HepG2 (cell line): Measurements from ENCODE around the gene CREM. TPM values are rescaled to one million over a fixed set of nuclear protein-coding genes. Genes with fewer than 3 reads are reported as not detected.

Experiments
- ATF1 ChIP-seq: IDR thresholded peaks from 2 replicates; pipeline ENCODE4 v1.6.1; 2016; ENCODE audit warnings: mild to moderate bottlenecking, control low read depth
- BORCS8-MEF2B ChIP-seq: sonication (generic); formaldehyde crosslinking; IDR thresholded peaks from 2 replicates; pipeline ENCODE4 v1.8.0; 2022; ENCODE audit warnings: mild to moderate bottlenecking, missing genetic modification reagents
- ELF1 ChIP-seq: sonication (generic); formaldehyde crosslinking; IDR thresholded peaks from 2 replicates; pipeline ENCODE4 v1.4.0; 2020; ENCODE audit warnings: missing genetic modification reagents
- GABPA ChIP-seq, 2 experiments: IDR thresholded peaks; 2 replicates each; pipeline ENCODE4 v1.6.1; 2011 to 2016; ENCODE audit warnings: low read depth in 2 of 2, low read length in 1 of 2, missing biosample characterization in 1 of 2, missing genetic modification characterization in 1 of 2
- MEIS2 ChIP-seq: sonication (generic); formaldehyde crosslinking; IDR thresholded peaks from 2 replicates; pipeline ENCODE4 v1.9.0; 2021; ENCODE audit warnings: mild to moderate bottlenecking, missing genetic modification reagents
- MYPOP ChIP-seq: sonication (generic); formaldehyde crosslinking; IDR thresholded peaks from 2 replicates; pipeline ENCODE4 v1.8.1; 2023; ENCODE audit warnings: mild to moderate bottlenecking, moderate library complexity, missing genetic modification reagents
- NFYC ChIP-seq: IDR thresholded peaks from 2 replicates; pipeline ENCODE4 v1.6.1; 2016; ENCODE audit warnings: missing genetic modification reagents, missing compliant biosample characterization
- PITX1 ChIP-seq: sonication (generic); formaldehyde crosslinking; IDR thresholded peaks from 2 replicates; pipeline ENCODE4 v1.5.1; 2020; ENCODE audit warnings: mild to moderate bottlenecking, missing genetic modification reagents
- SIN3B ChIP-seq: fragments of 150-350 bp; IDR thresholded peaks from 2 replicates; pipeline ENCODE4 v1.6.1; 2014; ENCODE audit warnings: low read length
- ZBTB21 ChIP-seq: sonication (generic); formaldehyde crosslinking; IDR thresholded peaks from 2 replicates; pipeline ENCODE4 v1.4.0; 2020; ENCODE audit warnings: missing genetic modification reagents
- ZMAT3 ChIP-seq: sonication (generic); formaldehyde crosslinking; conservative IDR thresholded peaks from 2 replicates; pipeline ENCODE4 v1.7.0; 2021; ENCODE audit warnings: missing genetic modification reagents
- ZNF124 ChIP-seq: sonication (generic); formaldehyde crosslinking; IDR thresholded peaks from 2 replicates; pipeline ENCODE4 v1.4.0; 2020; ENCODE audit warnings: missing genetic modification reagents
- ZNF20 ChIP-seq: sonication (generic); formaldehyde crosslinking; IDR thresholded peaks from 2 replicates; pipeline ENCODE4 v1.4.0; 2020; ENCODE audit warnings: mild to moderate bottlenecking, moderate library complexity, missing genetic modification reagents
- ZNF510 ChIP-seq: sonication (generic); formaldehyde crosslinking; IDR thresholded peaks from 2 replicates; pipeline ENCODE4 v1.4.0; 2020; ENCODE audit warnings: low read depth, mild to moderate bottlenecking, missing genetic modification reagents
- ZNF543 ChIP-seq: sonication (generic); formaldehyde crosslinking; IDR thresholded peaks from 2 replicates; pipeline ENCODE4 v1.4.0; 2020; ENCODE audit warnings: mild to moderate bottlenecking, missing genetic modification reagents
- ZNF546 ChIP-seq: sonication (generic); formaldehyde crosslinking; conservative IDR thresholded peaks from 2 replicates; pipeline ENCODE4 v1.8.1; 2023; ENCODE audit warnings: mild to moderate bottlenecking, missing genetic modification reagents
- ZNF788 ChIP-seq: sonication (generic); formaldehyde crosslinking; IDR thresholded peaks from 2 replicates; pipeline ENCODE4 v1.5.0; 2020; ENCODE audit warnings: mild to moderate bottlenecking, missing genetic modification reagents, borderline replicate concordance
- polyA plus RNA-seq, 8 experiments: library from polyadenylated mRNA; depleted of rRNA in 3 of 8; stranded (reverse) in 7 of 8; unstranded in 1 of 8; fragments of >200 nt; fragmentation: Illumina TruSeq in 4 of 8; extraction: Trizol in 4 of 8; gene quantifications; 2 replicates each; pipeline versions ENCODE4 v1.2.1 to v1.2.3, GENCODE V29; 2011 to 2016; ENCODE audit warnings: low read depth in 4 of 8, missing spikeins in 1 of 8, mixed read lengths in 1 of 8; ENCODE audit not compliant: insufficient read depth in 1 of 8
- total RNA-seq, 5 experiments: library from RNA; depleted of rRNA; stranded (reverse); fragments of >200 nt; fragmentation: Illumina TruSeq; extraction: Trizol; gene quantifications; 2 replicates each; pipeline ENCODE4 v1.2.3, GENCODE V29; 2016; ENCODE audit warnings: low read depth in 1 of 5
- TF ChIP-seq, protein P1 (sequence below), 2 experiments: sonication (generic) in 1 of 2; formaldehyde crosslinking in 1 of 2; IDR thresholded peaks; 2 replicates each; pipeline versions ENCODE4 v1.4.0 to v1.6.1; 2016 to 2020; ENCODE audit warnings: borderline replicate concordance in 1 of 2, low read depth in 1 of 2, mild to moderate bottlenecking in 1 of 2, missing genetic modification reagents in 1 of 2
- TF ChIP-seq, protein P2 (sequence below): sonication (generic); formaldehyde crosslinking; IDR thresholded peaks from 2 replicates; pipeline ENCODE4 v1.5.1; 2020; ENCODE audit warnings: missing genetic modification reagents, mild to moderate bottlenecking, borderline replicate concordance

CREM gene
- total and polyA plus RNA-seq, 2 of the 13 experiments (the other 11 are each of a cell fraction or from before 2014, with no cell fraction given) = 21.3 to 25.4 TPM

GRCh38 chr10:35126530-35127288 is at the start of gene CREM (continued):
- TF ChIP-seq ZNF546 (CRISPR knock-in tag) (0 out of 2 replicates have a peak, but pooled peaks have one; percentile 48), GABPA (IDR thresholded peaks at IDR 0.05; ENCODE audit: low read depth, low read length) (peak; percentile 76), GABPA (CRISPR knock-in tag; IDR thresholded peaks at IDR 0.05; ENCODE audit: low read depth) (peak; percentile 90), ATF1 (CRISPR knock-in tag) (peak; percentile 81), ZMAT3 (peak; percentile 38; the same call in 1 of the 2 replicates), ZNF124 (CRISPR knock-in tag) (0 out of 2 replicates have a peak, but pooled peaks have one; percentile 36), NFYC (CRISPR knock-in tag) (no peak), PITX1 (CRISPR knock-in tag) (peak; percentile 44; the same call in 1 of the 2 replicates), ZNF20 (0 out of 2 replicates have a peak, but pooled peaks have one; percentile 53), ZNF510 (CRISPR knock-in tag) (peak; percentile 88), SIN3B (no peak), ZNF788 (CRISPR knock-in tag) (peak; percentile 72; the same call in 1 of the 2 replicates), ZNF543 (CRISPR knock-in tag) (peak; percentile 67), MEIS2 (CRISPR knock-in tag) (peak; percentile 72), BORCS8-MEF2B (CRISPR knock-in tag) (peak; percentile 71), ELF1 (CRISPR knock-in tag) (peak; percentile 80), MYPOP (0 out of 2 replicates have a peak, but pooled peaks have one; percentile 50), ZBTB21 (CRISPR knock-in tag) (peak; percentile 94)
- TF ChIP-seq, protein P1, sequence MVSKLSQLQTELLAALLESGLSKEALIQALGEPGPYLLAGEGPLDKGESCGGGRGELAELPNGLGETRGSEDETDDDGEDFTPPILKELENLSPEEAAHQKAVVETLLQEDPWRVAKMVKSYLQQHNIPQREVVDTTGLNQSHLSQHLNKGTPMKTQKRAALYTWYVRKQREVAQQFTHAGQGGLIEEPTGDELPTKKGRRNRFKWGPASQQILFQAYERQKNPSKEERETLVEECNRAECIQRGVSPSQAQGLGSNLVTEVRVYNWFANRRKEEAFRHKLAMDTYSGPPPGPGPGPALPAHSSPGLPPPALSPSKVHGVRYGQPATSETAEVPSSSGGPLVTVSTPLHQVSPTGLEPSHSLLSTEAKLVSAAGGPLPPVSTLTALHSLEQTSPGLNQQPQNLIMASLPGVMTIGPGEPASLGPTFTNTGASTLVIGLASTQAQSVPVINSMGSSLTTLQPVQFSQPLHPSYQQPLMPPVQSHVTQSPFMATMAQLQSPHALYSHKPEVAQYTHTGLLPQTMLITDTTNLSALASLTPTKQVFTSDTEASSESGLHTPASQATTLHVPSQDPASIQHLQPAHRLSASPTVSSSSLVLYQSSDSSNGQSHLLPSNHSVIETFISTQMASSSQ (IDR thresholded peaks at IDR 0.05; ENCODE audit: low read depth) = no peak
- TF ChIP-seq, protein P1 (CRISPR knock-in tag; IDR thresholded peaks at IDR 0.05; ENCODE audit: borderline replicate concordance) = peak; percentile 76; the same call in 1 of the 2 replicates
- TF ChIP-seq, protein P2, sequence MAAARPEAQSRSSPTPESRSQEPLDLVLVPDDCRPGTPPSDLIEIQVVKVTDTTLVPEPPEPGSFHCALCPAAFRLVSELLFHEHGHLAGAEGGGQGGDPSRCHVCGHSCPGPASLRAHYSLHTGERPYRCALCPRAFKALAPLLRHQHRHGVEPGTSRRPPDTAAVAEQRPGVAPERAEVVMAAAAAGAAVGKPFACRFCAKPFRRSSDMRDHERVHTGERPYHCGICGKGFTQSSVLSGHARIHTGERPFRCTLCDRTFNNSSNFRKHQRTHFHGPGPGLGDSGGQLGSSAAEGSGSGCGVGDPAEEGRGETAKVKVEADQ (CRISPR knock-in tag) = peak; percentile 60; the same call in 1 of the 2 replicates
